NCI-H146 treated with DMSO at 0.1 percent for 48 hours (cell line): ENCODE results near the gene UBN1.

Experiments used
- DNase-seq: peaks from one replicate; lab custom pipeline; 2025; ENCODE audit not compliant: unreplicated experiment; lab: John Stamatoyannopoulos, UW

The UBN1 gene

GRCh38 chr16:4846901-4847773 is at the start of gene UBN1, which contains the start of gene GLYR1:
TSS of gene UBN1 (plus strand) at chr16:4847481. CDS start at chr16:4852918, 5,437 bp downstream.
TSS of gene GLYR1 (minus strand) at chr16:4847288. CDS start at chr16:4847265, 23 bp downstream.
- peak; percentile 93 for DNase-seq

GRCh38 chr16:4797805-4798252 is 49.5 kb upstream of the UBN1 start:
- DNase-seq = no peak

GRCh38 chr16:4798456-4798855 is 48.8 kb upstream of the UBN1 start:
- DNase-seq = no peak

- no peak for DNase-seq
These were observed 48.0 kb upstream of the UBN1 start for GRCh38 chr16:4799171-4799855.

- DNase-seq = no peak
These were observed 46.8 kb upstream of the UBN1 start for GRCh38 chr16:4800290-4801041.

- DNase-seq = no peak
These were observed 46.0 kb upstream of the UBN1 start for GRCh38 chr16:4801051-4801961.

- DNase-seq = peak; percentile 90
These were observed 45.2 kb upstream of the UBN1 start, which contains the start of gene ROGDI for GRCh38 chr16:4801962-4802658. TSS of gene ROGDI (minus strand) at chr16:4802633. CDS start at chr16:4802571, 62 bp downstream.

- DNase-seq = peak; percentile 93
These were observed 44.5 kb upstream of the UBN1 start for GRCh38 chr16:4802659-4803287.

GRCh38 chr16:4803401-4803844 is 43.9 kb upstream of the UBN1 start:
- no peak for DNase-seq

- DNase-seq = no peak
These were observed 43.2 kb upstream of the UBN1 start for GRCh38 chr16:4803898-4804762.

GRCh38 chr16:4805231-4805630 is 42.0 kb upstream of the UBN1 start:
- no peak for DNase-seq

GRCh38 chr16:4806280-4806679 is 41.0 kb upstream of the UBN1 start:
- DNase-seq = no peak

GRCh38 chr16:4811242-4811641 is 36.0 kb upstream of the UBN1 start:
- no peak for DNase-seq

GRCh38 chr16:4811773-4812172 is 35.5 kb upstream of the UBN1 start:
- no peak for DNase-seq

- no peak for DNase-seq
These were observed 33.9 kb upstream of the UBN1 start for GRCh38 chr16:4813251-4814003.

- no peak for DNase-seq
These were observed 33.2 kb upstream of the UBN1 start for GRCh38 chr16:4814046-4814445.

- no peak for DNase-seq
These were observed 32.6 kb upstream of the UBN1 start for GRCh38 chr16:4814542-4815173.
